Lower lobe of right lung (tissue), 2 donors: ENCODE results near the gene ZNF385B. TPM values are rescaled to one million over a fixed set of nuclear protein-coding genes. Genes with fewer than 3 reads are reported as not detected.
A peak's percentile ranks its signal among the peaks of the same experiment; 100 is the strongest.

Source experiments
- ATAC-seq, 2 donors: fragments of 200-7000 bp; cut with Tn5 transposase; one replicate each; pipeline ENCODE4 v1.9.1; 2020 to 2022; ENCODE audit warnings: mild to moderate bottlenecking in 2 of 2, moderate library complexity in 2 of 2
- DNase-seq: peaks from one replicate; pipeline ENCODE4 v3.0.0-alpha.2; 2020
- H3K27ac ChIP-seq: fragments of 200-600 bp; one replicate; pipeline ENCODE4 v1.8.0; 2022
- H3K27me3 ChIP-seq: fragments of 200-600 bp; one replicate; pipeline ENCODE4 v1.8.0; 2022; ENCODE audit warnings: low read depth
- H3K36me3 ChIP-seq: fragments of 200-600 bp; one replicate; pipeline ENCODE4 v1.8.0; 2022; ENCODE audit warnings: mild to moderate bottlenecking
- H3K4me1 ChIP-seq: fragments of 200-600 bp; one replicate; pipeline ENCODE4 v1.8.0; 2022
- H3K4me3 ChIP-seq: fragments of 200-600 bp; one replicate; pipeline ENCODE4 v1.8.0; 2022; ENCODE audit warnings: mild to moderate bottlenecking
- H3K9me3 ChIP-seq: fragments of 200-600 bp; one replicate; pipeline ENCODE4 v1.8.0; 2022
- intact Hi-C: fragments of 100-400 bp; cut with DNase I; formaldehyde crosslinking; loops from one replicate; pipeline ENCODE4 v1.11.0; 2022
- total RNA-seq: library from RNA; stranded (reverse); fragmentation: NEBNext Ultra II Directional; extraction: Animal tissue kit (Norgen Biotek cat#: 25700); gene quantifications from one replicate; pipeline ENCODE4 v1.2.1, GENCODE V29; 2021
- TF ChIP-seq, protein P1 (sequence below): fragments of 200-600 bp; IDR thresholded peaks from one replicate; pipeline ENCODE4 v1.8.0; 2022; ENCODE audit warnings: antibody characterized with exemption, mild to moderate bottlenecking
- donor health status: DM: no; HTN: yes; CAD: no; lungs with severe emphysema.

ZNF385B gene
- total RNA-seq, 1 donor from 2014 or later: 63.2 TPM

DNA sequence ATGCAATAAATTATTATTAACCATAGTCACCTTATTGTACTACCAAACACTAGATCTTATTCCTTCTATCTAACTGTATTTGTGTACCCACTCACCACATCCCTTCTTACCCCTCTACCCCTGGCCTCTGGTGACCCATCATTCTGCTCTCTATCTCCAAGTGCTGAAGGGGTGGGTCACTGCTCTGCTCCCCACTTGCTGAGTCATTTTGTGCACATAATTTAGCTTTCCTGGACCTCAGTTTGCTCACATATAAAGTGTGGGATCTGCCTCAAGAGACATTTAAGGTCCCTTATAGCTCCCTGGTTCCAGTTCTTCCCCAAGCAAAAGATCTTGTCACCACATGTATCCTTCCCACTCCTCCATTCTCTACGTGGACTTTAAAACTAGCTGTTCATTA, 169.4 kb downstream of the ZNF385B start:
- no peaks in the 10 kb centered on the region for H3K36me3 ChIP-seq
- H3K9me3 ChIP-seq: no peaks in the 10 kb centered on the region
- H3K4me1 ChIP-seq: no peaks in the 10 kb centered on the region
- H3K27me3 ChIP-seq: no peaks in the 10 kb centered on the region
- no peak for DNase-seq
- peak in 1 of 2 donors; percentile 34 for ATAC-seq
- H3K27ac ChIP-seq: no peak overlapping the region
- intact Hi-C loops: no loop called here
- H3K4me3 ChIP-seq: no peak overlapping the region
- TF ChIP-seq, protein P1, sequence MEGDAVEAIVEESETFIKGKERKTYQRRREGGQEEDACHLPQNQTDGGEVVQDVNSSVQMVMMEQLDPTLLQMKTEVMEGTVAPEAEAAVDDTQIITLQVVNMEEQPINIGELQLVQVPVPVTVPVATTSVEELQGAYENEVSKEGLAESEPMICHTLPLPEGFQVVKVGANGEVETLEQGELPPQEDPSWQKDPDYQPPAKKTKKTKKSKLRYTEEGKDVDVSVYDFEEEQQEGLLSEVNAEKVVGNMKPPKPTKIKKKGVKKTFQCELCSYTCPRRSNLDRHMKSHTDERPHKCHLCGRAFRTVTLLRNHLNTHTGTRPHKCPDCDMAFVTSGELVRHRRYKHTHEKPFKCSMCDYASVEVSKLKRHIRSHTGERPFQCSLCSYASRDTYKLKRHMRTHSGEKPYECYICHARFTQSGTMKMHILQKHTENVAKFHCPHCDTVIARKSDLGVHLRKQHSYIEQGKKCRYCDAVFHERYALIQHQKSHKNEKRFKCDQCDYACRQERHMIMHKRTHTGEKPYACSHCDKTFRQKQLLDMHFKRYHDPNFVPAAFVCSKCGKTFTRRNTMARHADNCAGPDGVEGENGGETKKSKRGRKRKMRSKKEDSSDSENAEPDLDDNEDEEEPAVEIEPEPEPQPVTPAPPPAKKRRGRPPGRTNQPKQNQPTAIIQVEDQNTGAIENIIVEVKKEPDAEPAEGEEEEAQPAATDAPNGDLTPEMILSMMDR: no peak

DNA sequence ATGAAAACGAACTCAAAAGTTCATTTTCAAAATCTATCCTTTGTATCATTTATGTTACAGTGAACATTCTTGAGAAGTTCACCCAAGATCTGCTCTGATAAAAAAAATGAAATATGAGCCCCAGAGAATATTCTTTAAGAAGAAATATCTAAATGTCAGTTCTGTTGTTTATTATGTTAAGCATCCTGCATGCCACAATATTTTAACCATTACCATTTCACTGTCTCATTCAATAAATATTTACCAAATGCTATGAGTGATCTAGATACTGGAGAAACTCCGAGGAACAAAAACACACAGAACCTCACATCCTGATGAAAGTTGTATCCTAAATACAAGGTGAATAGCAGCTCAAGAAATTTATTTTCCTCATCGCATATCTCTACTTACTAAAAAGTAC, 170.2 kb downstream of the ZNF385B start:
- TF ChIP-seq, protein P1: no peak
- no peaks in the 10 kb centered on the region for H3K9me3 ChIP-seq
- intact Hi-C loops: no loop called here
- ATAC-seq (no peak), DNase-seq (no peak)
- H3K27ac ChIP-seq: no peak overlapping the region
- no peak overlapping the region for H3K4me3 ChIP-seq
- no peaks in the 10 kb centered on the region for H3K27me3 ChIP-seq
- H3K36me3 ChIP-seq: no peaks in the 10 kb centered on the region
- no peaks in the 10 kb centered on the region for H3K4me1 ChIP-seq

DNA sequence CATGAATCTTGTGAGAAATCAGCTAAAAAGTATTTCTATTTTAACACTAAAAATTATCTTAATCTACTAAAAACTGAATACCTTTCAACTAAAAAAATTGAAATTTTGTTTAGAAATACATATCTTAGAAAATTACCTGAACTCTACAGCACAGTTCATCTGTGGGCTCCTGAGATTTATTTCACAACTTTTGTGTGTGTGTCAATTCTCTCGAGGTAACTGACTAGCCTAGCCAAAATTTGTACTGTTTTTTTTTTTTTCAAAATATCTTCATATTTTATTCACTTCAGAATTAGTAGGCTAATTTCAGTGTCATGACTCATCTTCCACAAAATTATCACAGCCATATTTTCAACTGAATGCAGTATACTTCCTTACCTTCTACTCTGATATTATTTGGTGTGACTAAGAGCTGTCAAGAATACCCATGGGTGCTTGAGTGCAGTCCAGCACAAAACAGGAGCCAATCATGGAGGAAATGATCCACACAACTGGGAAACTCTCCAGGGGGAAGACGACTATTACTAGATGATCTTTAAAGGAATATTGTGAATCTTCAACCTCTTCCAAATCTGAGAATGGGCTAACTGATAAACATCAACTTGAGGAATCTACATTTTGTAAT, 174.6 kb downstream of the ZNF385B start:
- Histone ChIP-seq H3K27me3 (no peaks in the 10 kb centered on the region), H3K4me3 (no peak overlapping the region), H3K27ac (no peak overlapping the region), H3K4me1 (no peaks in the 10 kb centered on the region), H3K9me3 (no peaks in the 10 kb centered on the region), H3K36me3 (no peaks in the 10 kb centered on the region)
- intact Hi-C loops: no loop called here
- ATAC-seq (peak in 1 of 2 donors; percentile 45), DNase-seq (no peak)
- TF ChIP-seq, protein P1: no peak

DNA sequence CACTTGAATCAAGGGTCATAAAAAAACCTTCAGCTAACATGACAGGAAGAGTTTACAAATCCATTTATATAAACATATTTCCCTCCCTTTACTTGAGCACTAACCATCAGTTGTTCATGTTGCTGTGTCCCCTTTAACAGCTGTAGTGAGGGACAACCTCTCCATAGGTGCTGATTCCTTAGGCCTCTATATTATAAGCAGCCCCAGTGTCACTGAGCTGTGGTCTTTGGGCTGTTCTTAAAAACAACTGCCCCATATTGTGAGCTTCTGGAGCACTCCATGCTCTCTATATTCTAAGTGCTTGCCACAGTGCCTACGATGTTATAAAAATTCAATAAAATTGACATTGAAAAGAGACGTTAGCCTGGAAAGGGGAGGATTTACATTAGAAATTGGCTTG, 175.3 kb downstream of the ZNF385B start:
- intact Hi-C loops: no loop called here
- DNase-seq: no peak
- TF ChIP-seq, protein P1: no peak
- no peak for ATAC-seq
- H3K9me3 ChIP-seq: no peaks in the 10 kb centered on the region
- no peaks in the 10 kb centered on the region for H3K27me3 ChIP-seq
- H3K4me1 ChIP-seq: no peaks in the 10 kb centered on the region
- H3K27ac ChIP-seq: no peak overlapping the region
- H3K4me3 ChIP-seq: no peak overlapping the region
- H3K36me3 ChIP-seq: no peaks in the 10 kb centered on the region

DNA sequence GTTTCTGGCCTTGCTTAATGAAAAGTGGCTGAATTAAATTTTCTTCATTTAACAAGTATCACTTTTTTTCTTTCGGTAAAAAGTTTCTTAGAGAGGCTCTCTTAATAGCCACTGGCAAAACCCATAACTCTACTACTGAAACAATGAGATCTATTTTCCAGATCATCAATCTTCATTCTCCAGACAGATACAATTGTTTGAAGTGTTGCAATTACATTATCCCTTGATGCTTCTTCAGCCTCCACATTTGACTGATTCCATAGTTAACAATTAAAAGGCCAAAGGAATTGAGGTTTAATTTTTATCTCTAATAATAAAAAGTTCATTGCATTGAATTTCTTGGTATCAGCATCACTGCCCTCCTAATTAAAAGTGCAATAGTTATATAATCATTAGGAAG, 176.3 kb downstream of the ZNF385B start:
- Histone ChIP-seq H3K9me3 (no peaks in the 10 kb centered on the region), H3K36me3 (no peaks in the 10 kb centered on the region), H3K4me1 (no peaks in the 10 kb centered on the region), H3K4me3 (no peak overlapping the region), H3K27ac (no peak overlapping the region), H3K27me3 (no peaks in the 10 kb centered on the region)
- ATAC-seq: no peak
- no peak for DNase-seq
- TF ChIP-seq, protein P1: no peak
- intact Hi-C loops: no loop called here

DNA sequence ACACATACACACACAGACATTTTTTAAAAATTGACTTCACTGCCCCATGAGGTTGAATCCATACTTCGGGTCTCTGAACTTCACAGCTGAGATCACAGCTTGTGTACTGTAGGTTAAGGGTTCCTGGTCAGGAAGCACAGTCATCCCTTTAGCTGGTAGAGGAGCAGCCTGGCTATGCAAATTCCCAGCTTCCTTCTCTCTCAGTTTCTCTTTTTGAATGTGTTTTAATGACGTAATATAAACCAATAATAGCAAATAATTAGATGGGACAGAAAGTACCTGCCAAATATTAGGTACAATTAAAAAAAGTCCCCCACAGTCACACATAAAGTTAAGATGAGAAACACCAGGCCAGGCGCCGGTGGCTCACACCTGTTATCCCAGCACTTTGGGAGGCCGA, 178.7 kb downstream of the ZNF385B start:
- H3K27me3 ChIP-seq: no peaks in the 10 kb centered on the region
- intact Hi-C loops: no loop called here
- TF ChIP-seq, protein P1: no peak
- ATAC-seq: peak in 1 of 2 donors; percentile 36
- peaks cover 2% of the 10 kb centered on the region for H3K4me1 ChIP-seq
- no peak for DNase-seq
- H3K27ac ChIP-seq: no peak overlapping the region
- H3K9me3 ChIP-seq: no peaks in the 10 kb centered on the region
- H3K4me3 ChIP-seq: no peak overlapping the region
- H3K36me3 ChIP-seq: no peaks in the 10 kb centered on the region
